Liver (tissue), 9 donors: Measurements from ENCODE around the gene KANK4. TPM values are rescaled to one million over a fixed set of nuclear protein-coding genes. Genes with fewer than 3 reads are reported as not detected.

Experiments used
- DNase-seq: peaks from one replicate; pipeline ENCODE4 v3.0.0-alpha.2; 2017; ENCODE audit warnings: low spot score
- H3K27ac ChIP-seq, 2 donors: one replicate each; pipeline ENCODE4 v1.7.0; 2013; ENCODE audit warnings: inconsistent platforms in 2 of 2, low read length in 2 of 2, control low read depth in 1 of 2, low read depth in 1 of 2, mild to moderate bottlenecking in 1 of 2
- H3K27me3 ChIP-seq, 4 donors: one replicate each; pipeline versions ENCODE4 v1.6.1 to v1.7.0; 2013; ENCODE audit warnings: low read length in 3 of 4, inconsistent platforms in 1 of 4, mild to moderate bottlenecking in 1 of 4, moderate library complexity in 1 of 4; ENCODE audit not compliant: control insufficient read depth in 4 of 4, insufficient read depth in 4 of 4
- H3K36me3 ChIP-seq, 4 donors: one replicate each; pipeline versions ENCODE4 v1.6.1 to v1.7.0; 2013; ENCODE audit warnings: low read length in 3 of 4, mild to moderate bottlenecking in 3 of 4, low read depth in 1 of 4, moderate library complexity in 1 of 4; ENCODE audit not compliant: control insufficient read depth in 4 of 4, insufficient read depth in 3 of 4
- H3K4me1 ChIP-seq, 4 donors: one replicate each; pipeline versions ENCODE4 v1.6.1 to v1.7.0; 2013; ENCODE audit warnings: low read length in 3 of 4, mild to moderate bottlenecking in 3 of 4, moderate library complexity in 1 of 4; ENCODE audit not compliant: control insufficient read depth in 4 of 4, insufficient read depth in 4 of 4
- H3K4me3 ChIP-seq, 3 donors: one replicate each; pipeline versions ENCODE4 v1.6.1 to v1.7.0; 2013; ENCODE audit warnings: low read length in 3 of 3, control low read depth in 1 of 3, low read depth in 1 of 3, mild to moderate bottlenecking in 1 of 3
- H3K9ac ChIP-seq, 2 donors: one replicate each; pipeline ENCODE4 v1.7.0; 2013; ENCODE audit warnings: low read length in 2 of 2, mild to moderate bottlenecking in 2 of 2, moderate library complexity in 2 of 2, control low read depth in 1 of 2, low read depth in 1 of 2
- H3K9me3 ChIP-seq, 4 donors: one replicate each; pipeline versions ENCODE4 v1.6.1 to v1.7.0; 2013; ENCODE audit warnings: low read length in 3 of 4; ENCODE audit not compliant: control insufficient read depth in 4 of 4
- ATF3 ChIP-seq: IDR thresholded peaks from 2 replicates; pipeline ENCODE4 v1.6.1; 2016; ENCODE audit warnings: antibody characterized with exemption
- CTCF ChIP-seq: fragments of 150-350 bp; IDR thresholded peaks from 2 replicates; pipeline ENCODE4 v1.5.1; 2017; ENCODE audit warnings: improper control_type of control experiment, low read depth, low read length; ENCODE audit not compliant: missing input control
- EGR1 ChIP-seq, 2 donors: IDR thresholded peaks; 2 replicates each; pipeline ENCODE4 v1.6.1; 2016 to 2018; ENCODE audit warnings: antibody characterized with exemption in 2 of 2, low read depth in 2 of 2
- FOXA1 ChIP-seq: IDR thresholded peaks from 2 replicates; pipeline ENCODE4 v1.6.1; 2016; ENCODE audit warnings: antibody characterized with exemption
- FOXA2 ChIP-seq: IDR thresholded peaks from 2 replicates; pipeline ENCODE4 v1.6.1; 2016; ENCODE audit warnings: antibody characterized with exemption
- GABPA ChIP-seq, 2 donors: IDR thresholded peaks in 1 of 2; conservative IDR thresholded peaks in 1 of 2; 2 replicates each; pipeline ENCODE4 v1.6.1; 2016; ENCODE audit warnings: antibody characterized with exemption in 2 of 2, mild to moderate bottlenecking in 1 of 2, moderate library complexity in 1 of 2
- HNF4A ChIP-seq, 2 donors: conservative IDR thresholded peaks; 2 replicates each; pipeline ENCODE4 v1.6.1; 2016; ENCODE audit warnings: antibody characterized with exemption in 2 of 2, mild to moderate bottlenecking in 2 of 2
- HNF4G ChIP-seq: IDR thresholded peaks from 2 replicates; pipeline ENCODE4 v1.6.1; 2016; ENCODE audit warnings: antibody characterized with exemption
- JUND ChIP-seq, 2 donors: IDR thresholded peaks; 2 replicates each; pipeline ENCODE4 v1.6.1; 2016; ENCODE audit warnings: antibody characterized with exemption in 2 of 2
- MAX ChIP-seq: IDR thresholded peaks from 2 replicates; pipeline ENCODE4 v1.6.1; 2016; ENCODE audit warnings: antibody characterized with exemption
- NR2F2 ChIP-seq: IDR thresholded peaks from 2 replicates; pipeline ENCODE4 v1.6.1; 2016; ENCODE audit warnings: antibody characterized with exemption
- RAD21 ChIP-seq, 2 donors: IDR thresholded peaks; 2 replicates each; pipeline ENCODE4 v1.6.1; 2016; ENCODE audit warnings: antibody characterized with exemption in 2 of 2, mild to moderate bottlenecking in 2 of 2
- REST ChIP-seq: IDR thresholded peaks from 2 replicates; pipeline ENCODE4 v1.6.1; 2016; ENCODE audit warnings: antibody characterized with exemption, mild to moderate bottlenecking
- RXRA ChIP-seq, 2 donors: IDR thresholded peaks; 2 replicates each; pipeline ENCODE4 v1.6.1; 2017 to 2018; ENCODE audit warnings: antibody characterized with exemption in 2 of 2, mild to moderate bottlenecking in 1 of 2
- SP1 ChIP-seq: IDR thresholded peaks from 2 replicates; pipeline ENCODE4 v1.6.1; 2018; ENCODE audit warnings: antibody characterized with exemption, mild to moderate bottlenecking
- TAF1 ChIP-seq: conservative IDR thresholded peaks from 2 replicates; pipeline ENCODE4 v1.6.1; 2016; ENCODE audit warnings: antibody characterized with exemption, mild to moderate bottlenecking
- YY1 ChIP-seq: IDR thresholded peaks from 2 replicates; pipeline ENCODE4 v1.6.1; 2016; ENCODE audit warnings: antibody characterized with exemption, mild to moderate bottlenecking
- ZBTB33 ChIP-seq: IDR thresholded peaks from 2 replicates; pipeline ENCODE4 v1.6.1; 2016; ENCODE audit warnings: antibody characterized with exemption
- WGBS: extraction: QIAGEN DNeasy Blood & Tissue Kit; methylation state at CpG from one replicate; pipeline ENCODE4 v1.1.7; 2013; 5-methylcytosine and 5-hydroxymethylcytosine counted together
- polyA plus RNA-seq, 2 donors: library from polyadenylated mRNA; stranded (reverse) in 1 of 2; unstranded in 1 of 2; fragments of 200-250 nt in 1 of 2; fragments of >200 nt in 1 of 2; fragmentation: Nextera tagmentation in 1 of 2; extraction: Ambion mirVana in 1 of 2; gene quantifications; one replicate each; pipeline versions ENCODE4 v1.2.1 to v1.2.3, GENCODE V29; 2013 to 2015
- total RNA-seq, 2 donors: library from RNA; depleted of rRNA; stranded (reverse); fragments of >200 nt; gene quantifications; one replicate each; pipeline ENCODE4 v1.2.3, GENCODE V29; 2014
- donor health status: healthy.
- donor health status: healthy.
- donor health status: healthy.
- donor health status: healthy.
- donor health status: healthy.

The KANK4 gene
- total and polyA plus RNA-seq, 4 donors = 0.58 to 4.6 (median 1.1) TPM

- H3K4me1 ChIP-seq = no peaks in the 10 kb centered on the region
- H3K36me3 ChIP-seq = no peaks in the 10 kb centered on the region
- H3K27ac ChIP-seq = no peak overlapping the region
- no peak overlapping the region for H3K4me3 ChIP-seq
- no peak for DNase-seq
- no peaks in the 10 kb centered on the region for H3K9me3 ChIP-seq
- TF ChIP-seq TAF1 (no peak), HNF4A (conservative IDR thresholded peaks at IDR 0.05) (no peak), RAD21 (IDR thresholded peaks at IDR 0.05) (no peak), ZBTB33 (no peak), CTCF (no peak), RXRA (IDR thresholded peaks at IDR 0.05) (no peak), FOXA2 (no peak), REST (no peak), JUND (IDR thresholded peaks at IDR 0.05) (no peak), FOXA1 (no peak), HNF4G (no peak), EGR1 (IDR thresholded peaks at IDR 0.05; ENCODE audit: low read depth in 2 of 2) (no peak), NR2F2 (no peak), SP1 (no peak), GABPA (IDR thresholded peaks at IDR 0.05 in 1 of 2, conservative IDR thresholded peaks at IDR 0.05 in 1 of 2) (no peak), ATF3 (no peak), MAX (no peak), YY1 (no peak)
- H3K9ac ChIP-seq = no peak overlapping the region
- H3K27me3 ChIP-seq = no peaks in the 10 kb centered on the region
- WGBS = 89% methylated on average over 11 of the region's 11 CpGs
These were observed 39.6 kb upstream of the KANK4 start for GRCh38 chr1:62358665-62359373.
